Psoas muscle (tissue), 8 donors: Measurements from ENCODE around the gene ANKRD50. TPM values are rescaled to one million over a fixed set of nuclear protein-coding genes. Genes with fewer than 3 reads are reported as not detected.

ENCODE experiments used
- ATAC-seq, 4 donors: fragments of 200-7000 bp; cut with Tn5 transposase; one replicate each; pipeline ENCODE4 v1.9.1; 2020; ENCODE audit warnings: moderate library complexity in 3 of 4, mild to moderate bottlenecking in 2 of 4
- DNase-seq, 2 donors: peaks; one replicate each; pipeline ENCODE4 v3.0.0-alpha.2; 2020
- H3K27ac ChIP-seq: fragments of 200-600 bp; one replicate; pipeline ENCODE4 v1.8.0; 2022
- H3K27me3 ChIP-seq, 3 donors: fragments of 200-600 bp in 1 of 3; one replicate each; pipeline versions ENCODE4 v1.6.1 to v1.8.0; 2013 to 2022; ENCODE audit warnings: low read length in 2 of 3, mild to moderate bottlenecking in 2 of 3, moderate library complexity in 1 of 3; ENCODE audit not compliant: insufficient read depth in 3 of 3
- H3K36me3 ChIP-seq, 2 donors: fragments of 200-600 bp in 1 of 2; one replicate each; pipeline versions ENCODE4 v1.6.1 to v1.8.0; 2013 to 2022; ENCODE audit warnings: low read depth in 1 of 2, mild to moderate bottlenecking in 1 of 2, moderate library complexity in 1 of 2; ENCODE audit not compliant: insufficient read depth in 1 of 2
- H3K4me1 ChIP-seq: fragments of 200-600 bp; one replicate; pipeline ENCODE4 v1.8.0; 2022
- H3K4me3 ChIP-seq: fragments of 200-600 bp; one replicate; pipeline ENCODE4 v1.8.0; 2022; ENCODE audit warnings: mild to moderate bottlenecking
- H3K9me3 ChIP-seq: fragments of 200-600 bp; one replicate; pipeline ENCODE4 v1.8.0; 2022
- CTCF ChIP-seq: fragments of 200-600 bp; IDR thresholded peaks from one replicate; pipeline ENCODE4 v1.8.0; 2022; ENCODE audit warnings: antibody characterized with exemption
- WGBS, 3 donors: extraction: QIAGEN DNeasy Blood & Tissue Kit; methylation state at CpG; one replicate each; pipeline versions ENCODE4 v1.1.6 to v1.1.7; 2013; 5-methylcytosine and 5-hydroxymethylcytosine counted together
- intact Hi-C, 2 donors: fragments of 100-400 bp; cut with DNase I; formaldehyde crosslinking; loops; one replicate each; pipeline versions ENCODE4 v1.11.0 to v1.14.2; 2022
- polyA plus RNA-seq, 3 donors: library from polyadenylated mRNA; stranded (reverse); fragments of 200-250 nt; gene quantifications; one replicate each; pipeline ENCODE4 v1.2.3, GENCODE V29; 2013
- total RNA-seq, 4 donors: library from RNA; stranded (reverse); fragmentation: NEBNext Ultra II Directional in 2 of 4; extraction: Animal tissue kit (Norgen Biotek cat#: 25700) in 2 of 4; gene quantifications; one replicate each; pipeline versions ENCODE4 v1.2.1 to v1.2.4, GENCODE V29; 2021 to 2023
- donor health status: healthy with polysubstance abuse.
- donor health status: DM: no; HTN: no; CAD: no; lungs with moderate emphysema.
- donor health status: Bipolar disorder and iron deficiency.
- donor health status: healthy.
- donor health status: DM: yes; HTN: yes; CAD: no.
- donor health status: DM: no; HTN: no; CAD: no.
- donor health status: DM: no; HTN: no; CAD: no.
- donor health status: DM: yes; HTN: yes; CAD: no.

Gene ANKRD50
- total and polyA plus RNA-seq, 7 donors, result 0.66 to 7.0 (median 3.1) TPM

DNA sequence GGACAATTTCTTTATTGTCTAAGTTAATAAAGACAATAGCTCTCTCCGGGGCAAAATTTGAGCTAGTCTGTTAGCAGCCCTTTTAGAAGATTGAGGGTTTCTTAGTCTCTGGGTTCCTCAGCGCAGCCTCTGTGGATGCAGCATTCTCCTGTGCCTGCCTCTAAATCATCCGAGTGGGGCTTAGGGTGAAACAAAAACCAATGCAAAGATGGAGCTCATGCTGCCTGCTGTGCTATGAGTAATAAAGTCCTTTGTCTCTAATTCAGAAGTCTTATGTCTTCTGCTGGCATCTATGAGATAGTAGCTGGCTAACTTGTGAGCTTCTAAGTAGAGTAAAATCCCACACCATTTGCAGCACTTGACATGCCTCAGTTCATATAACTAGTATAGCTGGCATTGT is 67.9 kb downstream of the ANKRD50 start:
- Histone ChIP-seq H3K4me1 (no peaks in the 10 kb centered on the region), H3K27me3 (no peaks in the 10 kb centered on the region), H3K9me3 (no peaks in the 10 kb centered on the region), H3K4me3 (no peak overlapping the region), H3K27ac (no peak overlapping the region), H3K36me3 (no peaks in the 10 kb centered on the region)
- ATAC-seq, result no peak
- intact Hi-C loops, result no loop called here
- WGBS, 3 donors, result 87 to 90% (median 88%) methylated on average over 3 of the region's 3 CpGs
- DNase-seq, result no peak
- no peak for TF ChIP-seq CTCF

GRCh38 chr4:124642846-124643245 is 69.7 kb downstream of the ANKRD50 start:
- H3K27ac ChIP-seq, result no peak overlapping the region
- WGBS, 3 donors, result 96 to 98% (median 97%) methylated on average over 3 of the region's 3 CpGs

DNA sequence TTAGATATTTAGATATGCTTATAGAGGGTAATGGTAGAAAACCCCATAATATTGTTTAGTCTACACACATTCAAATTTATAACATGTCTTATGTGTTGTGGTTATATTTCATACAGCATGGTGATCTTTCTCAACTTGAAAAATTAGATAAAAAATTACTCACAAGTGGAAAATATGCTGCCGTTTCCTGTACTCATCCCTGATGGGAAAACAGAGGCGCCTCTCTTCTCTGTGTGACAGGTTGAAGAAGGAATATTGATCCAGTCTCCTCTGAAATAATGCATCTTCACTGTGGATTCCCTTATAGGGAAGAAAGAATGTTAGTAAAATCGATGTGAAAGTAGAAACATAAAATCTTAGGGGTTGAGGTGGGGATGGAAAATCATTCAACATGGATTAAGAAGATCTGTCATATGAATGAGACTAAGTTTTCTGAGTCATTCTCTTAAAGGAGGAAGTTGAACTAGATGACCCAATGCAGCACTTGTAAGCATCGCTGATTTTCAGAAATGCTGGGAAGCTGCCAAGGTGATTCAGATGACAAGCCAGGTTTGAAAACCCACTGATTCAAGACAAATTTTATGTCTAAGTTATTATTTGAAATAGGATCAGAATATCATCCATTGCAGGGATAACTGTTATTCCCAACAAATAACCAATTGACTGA is 70.7 kb downstream of the ANKRD50 start:
- no peaks in the 10 kb centered on the region for H3K36me3 ChIP-seq
- no peak for TF ChIP-seq CTCF
- DNase-seq (no peak), ATAC-seq (no peak)
- H3K4me3 ChIP-seq, result no peak overlapping the region
- H3K27ac ChIP-seq, result no peak overlapping the region
- H3K27me3 ChIP-seq, result no peaks in the 10 kb centered on the region
- no peaks in the 10 kb centered on the region for H3K9me3 ChIP-seq
- WGBS, 3 donors, result 57 to 64% (median 61%) methylated on average over 4 of the region's 4 CpGs
- intact Hi-C loops, result no loop called here
- no peaks in the 10 kb centered on the region for H3K4me1 ChIP-seq

More at GRCh38 chr4:124642846-124643245, 69.7 kb downstream of the ANKRD50 start:
- no peak for ATAC-seq
- intact Hi-C loops, result no loop called here
- Histone ChIP-seq H3K4me1 (no peaks in the 10 kb centered on the region), H3K9me3 (no peaks in the 10 kb centered on the region), H3K27me3 (no peaks in the 10 kb centered on the region), H3K4me3 (no peak overlapping the region), H3K36me3 (no peaks in the 10 kb centered on the region)
- no peak for DNase-seq
- TF ChIP-seq CTCF, result no peak

DNA sequence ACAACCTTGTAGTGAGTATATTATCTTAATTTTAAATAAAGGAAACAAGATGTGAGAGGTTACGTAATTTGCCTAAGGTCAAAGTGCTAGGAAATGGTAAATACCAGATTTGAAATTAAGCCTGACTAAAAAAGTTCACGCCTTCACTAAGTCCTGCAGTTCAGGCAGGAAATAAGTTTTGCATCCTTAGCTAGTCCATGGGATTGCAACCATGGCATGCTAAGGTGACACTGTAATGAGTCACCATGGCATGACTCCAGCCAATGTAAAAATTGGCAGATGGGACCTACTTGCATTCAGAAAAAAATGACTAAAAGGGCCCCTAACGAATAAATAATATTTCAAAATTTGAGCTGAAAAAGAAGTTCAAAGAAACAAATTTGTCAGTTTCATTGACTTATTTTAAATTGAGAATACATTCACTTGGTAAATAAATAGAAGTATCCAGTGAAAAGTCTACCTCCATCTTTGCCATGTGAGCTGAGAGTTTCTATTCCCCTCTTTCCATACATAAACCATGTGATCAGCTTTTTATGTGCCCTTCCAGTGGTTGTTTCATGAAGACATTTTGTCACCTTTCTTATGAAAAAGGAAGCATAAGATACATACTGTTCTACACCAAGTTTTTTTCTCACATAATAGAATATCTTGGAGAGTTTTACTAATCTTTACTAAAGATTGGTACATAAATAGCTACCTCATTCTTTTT is 72.4 kb downstream of the ANKRD50 start:
- H3K27ac ChIP-seq, result no peak overlapping the region
- TF ChIP-seq CTCF, result no peak
- no peaks in the 10 kb centered on the region for H3K27me3 ChIP-seq
- no peak overlapping the region for H3K4me3 ChIP-seq
- H3K9me3 ChIP-seq, result no peaks in the 10 kb centered on the region
- no peaks in the 10 kb centered on the region for H3K36me3 ChIP-seq
- intact Hi-C loops, result no loop called here
- DNase-seq, result no peak
- no peak for ATAC-seq
- no peaks in the 10 kb centered on the region for H3K4me1 ChIP-seq
- 80 to 84% (median 82%) methylated on average over 3 of the region's 3 CpGs for WGBS, 3 donors
